Left lobe of liver (tissue), 2 donors: ENCODE measurements around the gene ALDOB. TPM values are rescaled to one million over a fixed set of nuclear protein-coding genes. Genes with fewer than 3 reads are reported as not detected.

ENCODE experiments used
- ATAC-seq: fragments of 200-7000 bp; cut with Tn5 transposase; one replicate; pipeline ENCODE4 v1.9.1; 2020; ENCODE audit warnings: mild to moderate bottlenecking, moderate library complexity
- DNase-seq: peaks from one replicate; pipeline ENCODE4 v3.0.0-alpha.2; 2020; ENCODE audit warnings: low spot score
- total RNA-seq: library from RNA; stranded (reverse); gene quantifications from one replicate; pipeline ENCODE4 v1.2.1, GENCODE V29; 2021
- donor health status: DM: no; HTN: no; CAD: no; lungs with moderate emphysema.
- donor health status: DM: no; HTN: yes; CAD: no.

ALDOB gene
- total RNA-seq, 1 donor from 2014 or later: 4,002 TPM

DNA sequence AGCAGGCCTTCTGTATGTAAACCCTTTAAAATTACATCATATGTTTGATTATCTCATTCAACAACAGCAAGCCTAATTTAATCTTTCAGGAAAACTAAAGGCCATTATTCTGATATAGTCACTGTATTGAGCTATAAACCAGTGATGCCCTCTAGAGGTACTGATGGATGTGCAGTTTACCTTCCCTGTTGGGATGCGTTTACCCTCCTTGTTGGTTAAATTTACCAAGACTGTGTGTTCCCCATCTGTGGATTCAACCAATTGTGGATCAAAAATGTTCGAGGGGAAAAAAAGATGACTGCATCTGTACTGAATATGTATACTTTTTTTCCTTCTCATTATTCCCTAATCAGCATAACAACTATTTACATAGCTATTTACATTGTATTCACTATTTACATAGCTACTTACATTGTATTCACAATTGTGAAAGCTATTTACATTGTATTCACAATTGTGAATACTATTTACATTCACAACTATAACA lies 47.0 kb downstream of the ALDOB start:
- ATAC-seq (peak; percentile 78), DNase-seq (no peak)

DNA sequence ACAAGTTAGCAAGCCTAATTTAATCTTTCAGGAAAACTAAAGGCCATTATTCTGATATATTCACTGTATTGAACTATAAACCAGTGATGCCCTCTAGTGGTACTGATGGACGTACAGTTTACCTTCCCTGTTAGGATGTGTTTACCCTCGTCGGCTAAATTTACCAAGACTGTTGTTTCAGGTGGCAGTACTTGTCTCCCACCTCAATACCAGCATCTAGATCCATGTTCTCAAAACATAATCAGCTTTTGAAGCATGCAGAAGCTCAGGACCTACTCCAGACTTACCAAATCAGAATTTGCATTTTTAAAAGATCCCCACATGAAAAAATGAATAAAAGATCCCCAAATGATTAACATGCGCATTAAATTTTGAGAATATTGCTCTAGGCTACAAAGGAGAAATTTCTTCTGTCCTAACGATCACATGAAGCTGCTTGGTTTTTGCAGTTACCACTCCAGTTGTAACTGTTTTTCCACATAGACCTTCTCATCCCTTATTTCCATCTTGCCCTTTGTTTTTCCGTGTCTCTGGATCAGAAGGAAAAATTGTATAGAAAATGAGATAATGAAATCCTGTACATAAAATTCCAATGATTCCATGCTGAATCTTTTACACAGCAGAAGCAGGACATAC lies 47.6 kb downstream of the ALDOB start:
- ATAC-seq: peak; percentile 86

DNA sequence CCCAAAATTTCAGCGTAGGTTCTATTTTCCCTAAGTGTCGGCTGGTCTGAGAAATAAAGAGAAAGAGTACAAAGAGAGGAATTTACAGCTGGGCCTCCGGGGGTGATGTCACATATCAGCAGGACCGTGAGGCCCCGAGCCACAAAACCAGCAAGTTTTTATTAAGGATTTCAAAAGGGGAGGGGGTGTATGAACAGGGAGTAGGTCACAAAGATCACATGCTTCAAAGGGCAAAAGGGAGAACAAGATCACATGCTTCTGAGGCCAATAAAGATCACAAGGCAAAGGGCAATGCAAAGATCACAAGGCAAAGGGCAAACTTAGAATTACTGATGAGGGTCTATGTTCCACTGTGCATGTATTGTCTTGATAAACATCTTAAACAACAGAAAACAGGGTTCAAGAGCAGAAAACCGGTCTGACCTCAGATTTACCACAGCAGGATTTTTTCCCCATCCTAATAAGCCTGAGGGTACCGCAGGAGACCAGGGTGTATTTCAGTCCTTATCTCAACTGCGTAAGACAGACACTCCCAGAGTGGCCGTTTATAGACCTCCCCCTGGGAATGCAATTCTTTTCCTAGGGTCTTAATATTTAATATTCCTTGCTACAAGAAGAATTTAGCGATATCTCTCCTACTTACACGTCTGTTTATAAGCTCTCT lies 50.6 kb downstream of the ALDOB start, which contains the start of gene BAAT:
BAAT (minus strand) TSS at position 134 of the 664 bp plus-strand sequence. CDS start 13,602 bp downstream, outside the sequence.
- peak; percentile 78 for DNase-seq
- ATAC-seq: peak; percentile 36

More for the DNA sequence above, 47.6 kb downstream of the ALDOB start:
- DNase-seq: no peak

DNA sequence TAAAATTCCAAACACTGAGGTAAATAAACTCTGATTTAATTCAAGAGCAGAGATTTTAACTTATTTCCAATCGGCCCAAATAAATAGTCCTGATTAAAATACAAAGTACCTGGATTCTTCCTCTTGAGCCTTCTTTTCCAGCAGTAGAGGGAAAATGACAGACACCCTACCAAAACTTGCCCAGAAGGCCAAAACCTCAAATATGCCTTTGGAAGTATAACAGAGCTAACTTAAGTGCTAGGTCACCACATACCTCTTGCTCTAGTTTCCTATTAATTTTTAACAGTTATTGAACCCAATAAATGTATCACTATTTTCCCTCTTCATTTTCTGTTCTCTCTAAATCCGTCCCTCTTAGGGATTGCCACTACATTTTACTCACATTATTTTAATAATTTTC lies 52.2 kb downstream of the ALDOB start:
- ATAC-seq: peak; percentile 8
- no peak for DNase-seq

DNA sequence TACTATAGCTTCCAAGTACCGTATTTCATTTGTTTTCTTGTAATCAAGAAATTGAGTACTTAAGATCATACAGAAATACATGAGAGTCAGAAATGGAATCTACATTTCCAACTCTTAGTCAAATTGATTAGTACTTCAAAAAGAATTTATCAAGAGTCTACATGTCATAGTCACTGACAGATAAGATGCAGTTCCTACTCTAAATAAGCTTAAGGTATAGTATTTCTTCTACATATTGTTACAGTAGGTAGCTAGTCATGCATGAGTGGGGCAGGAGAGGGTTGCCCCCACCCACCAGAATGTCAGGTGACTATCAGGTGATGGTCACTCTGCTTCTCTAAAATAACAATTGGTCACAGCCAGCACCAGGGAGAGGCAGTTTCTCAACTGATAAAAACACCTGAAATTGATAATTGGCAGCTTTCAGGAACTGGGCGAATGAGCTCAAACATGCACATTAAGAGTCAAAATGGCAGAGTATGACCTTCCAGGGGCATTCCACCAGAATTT lies 53.7 kb downstream of the ALDOB start:
- ATAC-seq (peak; percentile 56), DNase-seq (no peak)

DNA sequence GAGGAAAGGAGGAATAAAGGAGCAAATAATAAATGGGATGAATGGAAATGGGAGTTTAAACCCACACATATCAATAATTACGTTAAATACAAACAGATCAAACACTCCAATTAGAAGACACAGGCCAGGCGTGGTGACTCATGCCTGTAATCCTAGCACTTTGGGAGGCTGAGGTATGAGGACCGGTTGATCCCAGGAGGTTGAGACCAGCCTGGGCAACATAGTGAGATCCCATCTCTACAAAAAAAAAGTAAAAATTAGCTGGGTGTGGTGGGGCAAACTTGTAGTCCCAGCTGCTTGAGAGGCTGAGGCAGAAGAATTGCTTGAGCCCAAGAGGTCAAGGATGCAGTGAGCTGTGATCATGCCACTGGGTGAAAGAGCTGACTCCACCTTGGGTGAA lies 54.5 kb downstream of the ALDOB start:
- ATAC-seq: no peak
- no peak for DNase-seq

DNA sequence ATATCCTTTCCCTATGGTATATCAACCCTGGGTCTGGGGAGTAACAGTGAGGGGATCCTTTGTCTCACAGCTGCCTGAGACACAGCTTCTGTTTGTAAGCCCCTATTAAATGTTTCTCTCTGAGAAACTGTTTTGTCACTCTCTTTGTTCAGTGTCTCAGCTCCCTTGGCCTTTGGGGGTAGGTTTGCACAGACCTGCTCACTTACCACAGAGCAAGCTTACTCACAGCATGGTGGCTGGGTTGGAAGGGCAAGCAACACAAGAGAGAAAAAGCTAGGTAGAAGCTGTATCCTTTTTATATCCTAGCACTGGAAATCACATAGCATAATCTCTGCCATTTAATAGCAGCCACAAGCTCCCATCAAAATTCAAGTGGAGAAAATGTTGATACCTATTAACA lies 55.3 kb downstream of the ALDOB start:
- no peak for DNase-seq
- ATAC-seq: peak; percentile 8

DNA sequence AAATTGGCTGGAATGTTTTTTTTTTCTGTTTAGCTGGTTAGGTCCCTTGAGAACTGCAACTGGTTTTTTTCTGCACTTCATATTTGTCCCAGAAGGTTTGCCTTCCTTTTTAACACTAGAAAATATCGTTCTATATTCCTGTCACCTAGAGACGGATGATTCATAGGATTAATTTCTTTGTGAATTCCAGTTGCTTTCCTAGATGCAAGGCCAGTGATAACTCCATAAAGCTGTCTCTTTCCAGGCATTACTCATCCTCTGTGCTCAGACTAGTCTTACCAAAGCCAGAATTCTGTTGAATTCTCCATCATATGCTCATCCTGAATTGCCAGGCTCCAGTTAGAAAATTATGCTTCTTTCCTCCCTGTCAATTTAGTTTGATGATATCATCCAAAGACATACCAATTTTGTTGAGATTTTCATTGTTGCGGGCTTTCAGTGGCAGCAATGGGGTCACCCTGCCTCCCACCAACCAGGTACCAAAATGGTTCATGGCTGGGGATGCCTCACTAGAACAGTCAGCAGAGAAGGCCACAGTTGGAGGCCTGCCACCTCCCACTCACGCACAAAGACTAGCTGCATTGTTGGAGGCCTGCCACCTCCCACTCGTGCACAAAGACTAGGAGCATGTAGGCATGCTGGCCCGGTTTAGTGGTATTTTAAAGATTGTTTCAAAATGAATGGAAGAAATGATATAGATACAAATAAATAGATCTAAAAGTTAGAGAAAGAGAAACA lies 59.3 kb downstream of the ALDOB start:
- DNase-seq: peak; percentile 66
- peak; percentile 37 for ATAC-seq

DNA sequence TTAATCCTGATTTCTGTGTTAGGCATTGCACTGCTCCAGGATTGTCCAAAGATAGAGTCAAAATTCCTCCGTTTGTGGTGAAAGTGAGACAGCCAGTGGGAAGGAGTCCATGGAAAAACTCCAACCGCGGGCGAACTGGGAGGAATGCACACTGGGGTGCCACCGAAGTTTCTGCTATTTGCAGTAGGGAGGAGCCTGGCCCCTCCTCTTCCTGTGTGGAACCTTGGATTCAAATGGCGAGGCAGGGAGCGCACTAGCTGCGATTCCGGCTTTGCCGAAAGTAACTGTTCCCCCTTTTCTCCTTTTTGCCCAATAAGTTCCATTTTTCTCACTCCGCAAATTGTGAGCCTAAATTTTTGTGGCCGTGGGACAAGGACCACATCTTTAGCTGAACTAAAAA lies 60.0 kb downstream of the ALDOB start:
- peak; percentile 56 for ATAC-seq
- peak; percentile 64 for DNase-seq

DNA sequence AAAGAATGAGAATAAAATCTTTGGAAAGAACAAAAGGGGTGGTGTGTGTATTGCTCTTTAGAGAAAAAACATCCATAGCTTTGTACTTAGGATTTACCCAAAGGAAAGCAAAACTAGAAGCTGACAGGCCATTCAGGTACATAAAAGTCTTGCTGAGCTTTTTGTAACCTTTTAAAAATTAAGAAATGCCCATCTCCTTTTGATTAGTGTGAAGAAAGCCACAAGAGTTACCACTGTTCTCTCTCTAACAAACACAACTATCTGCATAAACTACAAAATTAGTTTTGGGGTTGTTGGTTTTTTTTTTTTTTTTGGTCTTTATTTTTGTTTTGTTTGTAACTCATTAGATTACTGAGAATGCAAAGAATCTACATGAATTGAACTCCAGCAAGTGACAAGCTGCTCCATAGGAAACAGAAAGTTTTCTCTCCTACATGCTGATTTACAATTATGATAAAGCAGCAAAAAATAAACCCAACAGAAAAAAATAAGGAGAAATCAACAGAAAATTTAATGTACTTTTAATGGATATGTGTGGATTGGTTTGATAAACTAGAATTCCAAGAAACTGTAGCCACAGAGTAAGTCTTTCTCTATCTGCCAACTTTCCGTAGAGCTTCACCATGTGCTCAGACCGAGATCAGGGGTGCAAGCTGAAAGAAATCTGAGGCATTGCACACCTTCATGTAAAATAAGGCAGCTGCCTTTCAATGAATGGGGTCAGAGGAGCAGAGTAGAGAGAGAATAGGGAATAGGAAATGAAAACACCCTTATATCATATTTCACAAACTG lies 63.1 kb downstream of the ALDOB start:
- no peak for ATAC-seq
- no peak for DNase-seq

DNA sequence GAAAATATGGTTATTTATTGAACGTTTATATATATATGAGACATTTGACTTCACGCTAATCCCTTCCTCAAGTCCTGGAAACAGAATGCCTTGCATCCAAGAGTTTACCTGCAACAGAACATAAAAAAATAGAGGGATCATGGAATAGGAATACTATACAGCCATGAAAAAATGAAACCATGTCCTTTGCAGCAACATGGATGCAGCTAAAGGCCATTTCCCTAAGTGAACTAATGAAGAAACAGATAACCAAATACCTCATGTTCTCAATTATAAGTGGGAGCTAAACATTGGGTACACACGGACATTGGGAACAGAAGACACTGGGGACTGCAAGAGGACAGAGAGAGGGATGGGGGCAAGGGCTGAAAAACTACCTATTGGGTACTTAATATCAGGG lies 63.8 kb downstream of the ALDOB start:
- no peak for ATAC-seq

More for the DNA sequence above, 63.8 kb downstream of the ALDOB start:
- no peak for DNase-seq

Other genes with a start within 250 kb of the ALDOB start
- 459 TPM for gene BAAT, start 50.8 kb downstream of the ALDOB start, total RNA-seq
- gene MRPL50, start 37.2 kb downstream of the ALDOB start, total RNA-seq: 5.1 TPM
- gene ZNF189, start 36.9 kb downstream of the ALDOB start, total RNA-seq: 8.3 TPM
- 17.4 TPM for gene RNF20, start 98.1 kb upstream of the ALDOB start, total RNA-seq
- not detected for gene PPP3R2, start 159.2 kb upstream of the ALDOB start, total RNA-seq